RWPE1 (cell line): ENCODE measurements around the gene SNN.

Experiments used
- CTCF ChIA-PET: fragments of 350-600 bp; sonication (Branson Sonifier 250); formaldehyde crosslinking; extraction: SDS; loops from one replicate; lab custom pipeline; 2021; lab: Yijun Ruan, JAX
- POLR2A ChIA-PET: fragments of 400-600 bp; formaldehyde crosslinking; extraction: SDS; loops from one replicate; lab custom pipeline; 2020; ENCODE audit warnings: antibody characterized with exemption; ENCODE audit not compliant: low non-redundant PET; lab: Yijun Ruan, JAX
- DNase-seq: peaks from one replicate; pipeline ENCODE4 v3.0.0; 2012; ENCODE audit warnings: low spot score
- H3K27ac ChIP-seq: fragments of 450-650 bp; 2 replicates; pipeline ENCODE4 v1.5.1; 2017
- CTCF ChIP-seq: fragments of 450-650 bp; conservative IDR thresholded peaks from 2 replicates; pipeline ENCODE4 v1.5.1; 2017; ENCODE audit warnings: low read depth, mild to moderate bottlenecking

The SNN gene

DNA sequence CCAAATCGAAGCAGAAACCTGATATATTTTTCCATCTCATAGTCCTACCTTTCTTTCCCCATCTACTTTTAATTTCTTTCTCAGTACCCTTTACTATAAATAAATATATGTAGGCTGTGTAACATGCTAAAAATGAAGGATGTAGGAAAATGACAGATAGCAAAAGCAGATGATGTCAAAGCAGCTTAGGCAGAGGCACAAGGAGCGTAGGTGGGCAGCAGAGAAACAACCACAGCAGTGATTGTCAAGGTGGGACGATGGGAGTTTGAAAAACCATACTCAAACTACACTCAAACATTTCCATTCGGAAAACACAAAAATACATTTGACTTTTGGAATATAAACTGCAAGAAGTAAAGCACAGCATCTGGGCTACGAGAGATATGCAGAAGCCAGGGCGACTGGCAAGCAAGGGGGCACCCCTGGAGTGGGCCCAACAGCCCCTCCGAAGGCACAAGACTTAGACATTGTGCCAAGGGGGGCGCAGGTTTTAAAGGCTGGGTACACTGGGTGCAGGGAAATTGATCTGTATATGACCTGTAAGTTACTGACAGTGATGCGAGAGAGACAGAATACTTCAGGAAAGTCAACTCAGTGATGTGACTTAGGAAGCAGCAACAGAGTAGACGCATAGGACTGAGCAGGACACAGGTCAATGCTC is 31.1 kb downstream of the SNN start:
- ChIA-PET CTCF (no interaction called here), POLR2A (no interaction called here)
- no peak for TF ChIP-seq CTCF
- no peak for DNase-seq
- H3K27ac ChIP-seq, result no peak overlapping the region

GRCh38 chr16:11700264-11701029 is 32.2 kb downstream of the SNN start:
- ChIA-PET POLR2A (no interaction called here), CTCF (interaction anchor here (0.6 kb wide), 1 partner anchor 304 kb away, joined by 4 read pairs; no protein-coding TSS in a partner anchor)
- no peak for TF ChIP-seq CTCF
- no peak overlapping the region for H3K27ac ChIP-seq
- no peak for DNase-seq

- H3K27ac ChIP-seq, result no peak overlapping the region
- no peak for DNase-seq
- CTCF ChIA-PET, result interaction anchor here (1.2 kb wide), 1 partner anchor 310 kb away, joined by 4 read pairs; no protein-coding TSS in a partner anchor
- POLR2A ChIA-PET, result no interaction called here
- no peak for TF ChIP-seq CTCF
Measured at GRCh38 chr16:11705311-11706025, 37.2 kb downstream of the SNN start.

GRCh38 chr16:11706180-11706742 is 38.0 kb downstream of the SNN start:
- H3K27ac ChIP-seq, result no peak overlapping the region
- ChIA-PET CTCF (interaction anchor here (0.5 to 1.2 kb wide), 2 partner anchors 310 to 514 kb away, joined by 3 to 4 read pairs; no protein-coding TSS in a partner anchor), POLR2A (no interaction called here)
- no peak for TF ChIP-seq CTCF
- no peak for DNase-seq

GRCh38 chr16:11707679-11708197 is 39.5 kb downstream of the SNN start:
- H3K27ac ChIP-seq, result no peak overlapping the region
- CTCF ChIA-PET, result interaction anchor here (0.6 kb wide), 1 partner anchor 10 kb away, joined by 3 read pairs; no protein-coding TSS in a partner anchor
- TF ChIP-seq CTCF, result no peak
- no peak for DNase-seq
- POLR2A ChIA-PET, result no interaction called here

- CTCF ChIA-PET, result no interaction called here
- POLR2A ChIA-PET, result no interaction called here
Measured at GRCh38 chr16:11708421-11708820, 40.2 kb downstream of the SNN start.

More at GRCh38 chr16:11708421-11708820, 40.2 kb downstream of the SNN start:
- no peak for DNase-seq
- no peak for TF ChIP-seq CTCF
- H3K27ac ChIP-seq, result no peak overlapping the region
